Activated CD4-positive, CD25-positive, alpha-beta regulatory T cell (primary cell): ENCODE results near the gene TPI1.
"Not testable (repeated sequence)": the region's sequence is repeated elsewhere in the genome, so short reads cannot be mapped to it uniquely, and the experiment has no call there.

Source experiments
- DNase-seq, 4 experiments: peaks; one replicate each; lab custom pipeline; 2025; lab: John Stamatoyannopoulos, UW

Gene TPI1

GRCh38 chr12:6847676-6848075 is 19.7 kb upstream of the TPI1 start:
- DNase-seq, result no peak

- no peak for DNase-seq
Observed at GRCh38 chr12:6849427-6849826, 17.9 kb upstream of the TPI1 start.

GRCh38 chr12:6849976-6850560 is 17.3 kb upstream of the TPI1 start:
- DNase-seq, result no peak

GRCh38 chr12:6850796-6851152 is 16.6 kb upstream of the TPI1 start:
- no peak for DNase-seq

GRCh38 chr12:6851153-6851920 is 16.0 kb upstream of the TPI1 start, which contains the start of gene CDCA3:
Gene CDCA3, minus strand, starts transcription at chr12:6851286. Its CDS starts 334 bp downstream, at chr12:6850952.
- DNase-seq, result peak; percentile 76 to 85 (median 82)

GRCh38 chr12:6851921-6852650 is 15.2 kb upstream of the TPI1 start, which contains the start of gene USP5:
Gene USP5, plus strand, starts transcription at chr12:6852150. Its CDS starts 30 bp downstream, at chr12:6852180.
- peak; percentile 91 to 98 (median 96) for DNase-seq

- DNase-seq, result peak in 3 of 4 experiments; percentile 20 to 67 (median 40)
Observed at GRCh38 chr12:6852651-6853354, 14.5 kb upstream of the TPI1 start.

- no peak for DNase-seq
Observed at GRCh38 chr12:6853626-6854025, 13.7 kb upstream of the TPI1 start.

- no peak for DNase-seq
Observed at GRCh38 chr12:6854036-6854435, 13.3 kb upstream of the TPI1 start.

GRCh38 chr12:6855322-6855721 is 12.0 kb upstream of the TPI1 start:
- DNase-seq, result no peak

GRCh38 chr12:6858799-6859198 is 8.5 kb upstream of the TPI1 start:
- no peak for DNase-seq

GRCh38 chr12:6860116-6860515 is 7.2 kb upstream of the TPI1 start:
- no peak for DNase-seq

GRCh38 chr12:6860942-6861341 is 6.4 kb upstream of the TPI1 start:
- DNase-seq, result no peak

- DNase-seq, result no peak
Observed at GRCh38 chr12:6861391-6861790, 5.9 kb upstream of the TPI1 start.

- no peak for DNase-seq
Observed at GRCh38 chr12:6863033-6863432, 4.3 kb upstream of the TPI1 start.

- no peak for DNase-seq
Observed at GRCh38 chr12:6863586-6864321, 3.6 kb upstream of the TPI1 start.

GRCh38 chr12:6865307-6865706 is 2.0 kb upstream of the TPI1 start:
- DNase-seq, result not testable (repeated sequence)

- DNase-seq, result no peak
Observed at GRCh38 chr12:6866163-6866919, 990 bp upstream of the TPI1 start.

GRCh38 chr12:6866920-6867412 is 365 bp upstream of the TPI1 start:
- DNase-seq, result no peak

- DNase-seq, result no peak
Observed at GRCh38 chr12:6868211-6869048, 1.1 kb downstream of the TPI1 start.
